Stimulated activated CD8-positive, alpha-beta memory T cell treated with anti-CD3 and anti-CD28 coated beads, Interleukin-4, amount 100 ng/mL, for 4 hours (primary cell): Measurements from ENCODE around the gene PDE6G.
A peak's percentile ranks its signal among the peaks of the same experiment; 100 is the strongest.
"Not testable (repeated sequence)": the region's sequence is repeated elsewhere in the genome, so short reads cannot be mapped to it uniquely, and the experiment has no call there.

Source experiments
- DNase-seq, 2 donors: peaks; one replicate each; pipeline ENCODE4 v3.0.0-alpha.2; 2020; ENCODE audit warnings: low read depth in 2 of 2, low spot score in 1 of 2

The PDE6G gene

DNA sequence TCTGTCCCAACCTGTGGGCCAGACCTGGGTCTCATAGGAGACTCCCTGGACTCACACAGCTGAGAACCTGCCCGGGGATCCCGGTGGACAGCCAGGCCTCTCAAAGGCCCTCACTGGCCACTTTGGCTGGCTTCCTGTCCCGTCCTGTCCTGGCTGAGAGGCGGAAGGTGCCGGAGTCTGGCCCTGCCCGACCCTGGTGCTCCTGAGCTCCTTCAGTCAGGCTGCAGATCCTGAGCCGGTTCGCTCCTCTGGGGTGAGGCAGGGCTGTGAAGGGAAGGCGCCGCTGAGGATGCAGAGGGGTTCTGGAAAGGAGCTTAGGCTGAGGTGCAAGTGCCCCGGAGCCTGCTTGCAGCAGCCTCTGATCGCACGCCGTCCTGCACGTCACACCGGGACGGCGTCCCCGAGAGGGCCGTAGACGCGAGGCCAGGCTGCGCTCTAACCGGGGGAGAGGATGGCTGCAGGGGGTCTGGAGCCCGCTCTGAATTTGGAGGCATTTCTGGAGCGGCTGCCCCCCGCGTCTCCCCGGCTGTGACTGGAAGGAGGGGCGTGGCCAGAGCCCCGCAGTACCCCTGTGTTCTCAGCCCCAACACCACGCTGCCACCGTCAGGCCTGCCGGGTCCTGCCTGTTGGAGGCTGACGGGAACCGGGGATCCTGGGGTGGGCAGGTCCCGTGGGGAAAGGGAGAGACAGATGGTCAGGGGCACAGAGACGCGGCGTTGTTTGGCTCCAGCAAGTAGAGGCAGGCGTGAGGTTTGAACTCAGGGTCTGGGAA is 31.6 kb upstream of the PDE6G start:
- DNase-seq, result no peak

DNA sequence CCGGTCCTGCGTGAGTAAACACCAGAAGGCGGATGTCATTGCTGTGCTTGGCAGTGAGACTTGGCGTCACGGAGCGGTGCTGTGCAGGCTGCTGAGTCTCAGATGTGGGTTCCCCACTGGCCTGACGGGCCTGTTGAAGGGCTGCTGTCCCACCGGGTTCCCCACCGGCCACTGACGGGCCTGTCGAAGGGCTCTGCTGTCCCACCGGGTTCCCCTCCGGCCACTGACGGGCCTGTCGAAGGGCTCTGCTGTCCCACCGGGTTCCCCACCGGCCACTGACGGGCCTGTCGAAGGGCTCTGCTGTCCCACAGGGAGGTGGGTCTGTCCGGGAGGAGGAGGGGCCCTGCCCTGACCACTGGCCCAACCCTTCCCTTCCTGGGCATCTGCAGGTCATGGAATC is 30.3 kb upstream of the PDE6G start:
- no peak for DNase-seq

DNA sequence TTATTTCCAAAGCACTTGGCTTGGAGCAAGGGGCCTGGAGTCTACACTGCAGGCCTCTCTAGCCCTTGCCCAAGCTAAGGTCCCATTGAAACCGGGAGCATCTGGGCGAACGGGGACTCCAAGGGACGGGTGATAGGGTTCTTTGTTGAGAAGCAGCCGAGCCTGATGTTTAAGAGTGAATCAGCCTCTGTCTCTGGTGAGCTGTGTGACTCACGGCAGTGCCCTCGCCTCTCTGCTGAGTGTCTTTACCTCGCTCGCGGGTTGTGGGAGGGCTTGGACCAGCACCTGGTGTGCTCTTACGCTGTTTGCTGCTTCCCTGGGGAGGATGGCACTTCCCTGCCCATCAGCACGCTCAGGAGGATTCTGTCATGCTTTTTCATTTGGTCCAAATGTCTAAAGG is 28.8 kb upstream of the PDE6G start:
- DNase-seq, result peak in 1 of 2 donors; percentile 35

GRCh38 chr17:81684442-81684911 is 28.1 kb upstream of the PDE6G start:
- no peak for DNase-seq

DNA sequence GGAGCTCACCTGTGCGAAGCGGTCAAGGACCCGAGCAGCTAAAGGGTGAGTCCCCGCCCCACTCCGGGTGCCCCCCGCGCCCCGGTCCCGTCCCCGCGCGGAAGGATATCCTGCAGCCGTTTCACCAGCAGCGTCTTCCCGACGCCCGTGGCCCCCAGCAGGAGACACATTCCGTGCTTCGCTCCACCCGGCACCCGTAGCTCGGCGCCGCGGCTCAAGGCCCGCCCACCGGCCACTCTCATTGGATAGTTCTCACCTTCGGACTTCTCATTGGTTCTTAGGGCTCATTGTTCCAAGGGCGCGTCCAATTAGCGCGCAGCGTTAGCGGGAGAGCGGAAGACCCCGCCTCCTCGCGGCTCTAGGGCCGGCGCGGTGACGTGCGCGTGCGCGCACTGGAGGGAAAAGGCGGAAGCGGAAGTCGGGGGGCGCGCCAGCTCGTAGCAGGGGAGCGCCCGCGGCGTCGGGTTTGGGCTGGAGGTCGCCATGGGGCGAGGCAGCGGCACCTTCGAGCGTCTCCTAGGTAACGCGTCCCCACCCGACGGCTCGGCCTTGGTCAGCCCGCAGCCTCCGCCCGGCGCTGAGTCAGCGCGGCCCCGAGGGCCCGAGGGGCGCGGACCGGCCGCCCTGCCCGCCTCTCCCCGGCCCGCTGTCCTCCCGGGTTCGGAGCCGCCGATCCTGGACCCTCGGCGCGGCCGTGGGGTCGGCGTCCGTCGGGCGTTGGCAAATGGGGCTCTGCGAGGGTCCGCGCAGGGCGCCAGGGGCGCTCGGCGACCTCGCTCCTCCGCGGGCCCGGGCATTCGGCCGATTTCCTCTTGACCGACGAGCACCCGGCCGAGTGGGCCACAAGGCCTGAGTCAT is 27.5 kb upstream of the PDE6G start, which contains the start of the genes ARL16 and HGS:
ARL16 (minus strand) TSS at position 214 of the 858 bp plus-strand sequence; CDS start at position 170, 44 bp downstream.
HGS (plus strand) TSS at position 428 of the 858 bp plus-strand sequence; CDS start at position 484, 56 bp downstream.
- DNase-seq, result peak; percentile 92 to 95

GRCh38 chr17:81683208-81683583 is 26.9 kb upstream of the PDE6G start:
- no peak for DNase-seq

DNA sequence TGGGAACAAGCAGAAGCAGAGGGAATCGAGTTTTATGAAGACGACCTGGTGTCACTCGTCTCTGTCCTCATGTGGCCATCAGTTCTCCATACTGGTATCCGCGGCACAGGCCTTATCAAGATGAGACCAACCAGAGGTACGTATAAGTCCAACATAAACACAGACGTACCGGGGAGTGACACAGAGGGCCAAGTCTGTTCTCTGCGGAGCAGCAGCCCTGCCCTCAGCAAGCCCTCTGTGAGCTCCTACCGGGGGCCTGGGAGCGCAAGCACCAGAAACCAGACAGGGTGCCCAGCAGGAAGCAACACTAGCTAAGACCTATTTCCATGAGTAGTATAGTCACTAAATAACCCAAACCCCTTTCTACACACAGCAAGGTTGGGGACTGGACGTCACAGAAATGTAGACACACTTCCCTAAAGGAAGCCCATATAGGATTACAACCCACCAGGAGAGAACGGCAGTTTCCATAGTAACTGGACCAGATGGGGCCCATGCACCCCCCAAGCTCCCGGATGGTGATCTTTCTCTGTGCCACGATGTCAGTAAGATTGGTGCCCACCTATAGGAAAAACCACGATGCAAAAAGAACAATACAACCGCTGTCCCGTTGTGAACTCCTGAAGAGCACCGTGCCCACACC is 26.3 kb upstream of the PDE6G start:
- no peak for DNase-seq

DNA sequence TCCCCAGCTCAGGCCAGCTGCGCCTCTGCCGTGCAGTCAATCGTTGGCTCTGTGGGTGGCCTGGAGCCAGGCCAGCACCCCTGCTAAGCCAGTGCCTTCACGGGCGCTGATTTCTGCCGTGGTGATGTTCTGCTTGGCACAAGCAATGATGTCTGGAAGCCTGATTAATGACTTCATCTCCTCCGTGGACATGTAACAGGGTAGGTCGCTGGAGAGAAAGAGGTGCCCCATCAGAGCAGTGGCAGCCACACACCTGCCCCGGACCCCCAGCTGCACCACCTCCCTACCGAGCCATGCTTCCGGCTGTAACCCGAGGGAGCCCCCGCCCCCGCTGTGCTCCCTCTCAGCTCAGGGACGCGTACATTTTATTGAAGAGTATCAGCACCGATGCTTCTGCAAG is 25.3 kb upstream of the PDE6G start:
- DNase-seq, result no peak

GRCh38 chr17:81680150-81680549 is 23.8 kb upstream of the PDE6G start:
- no peak for DNase-seq

DNA sequence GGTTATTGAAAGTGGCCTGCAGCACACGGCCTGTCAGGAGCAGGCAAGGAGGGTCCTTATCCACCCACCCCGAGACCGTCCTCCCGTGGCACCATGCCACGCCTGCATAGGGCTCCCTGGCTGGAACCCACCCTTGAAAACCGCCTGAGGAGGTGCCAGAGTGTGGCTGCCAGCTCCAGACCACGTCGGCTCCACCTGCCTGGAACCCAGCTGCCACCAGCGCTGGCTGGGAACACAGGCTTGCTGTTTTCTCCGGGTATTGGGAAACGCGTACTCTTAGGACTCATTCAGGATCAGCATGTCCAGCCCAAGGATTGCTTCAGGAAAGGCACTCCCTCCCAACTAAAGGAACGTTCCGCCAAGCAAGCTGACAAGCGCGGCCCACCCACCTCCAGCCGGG is 20.6 kb upstream of the PDE6G start:
- no peak for DNase-seq

DNA sequence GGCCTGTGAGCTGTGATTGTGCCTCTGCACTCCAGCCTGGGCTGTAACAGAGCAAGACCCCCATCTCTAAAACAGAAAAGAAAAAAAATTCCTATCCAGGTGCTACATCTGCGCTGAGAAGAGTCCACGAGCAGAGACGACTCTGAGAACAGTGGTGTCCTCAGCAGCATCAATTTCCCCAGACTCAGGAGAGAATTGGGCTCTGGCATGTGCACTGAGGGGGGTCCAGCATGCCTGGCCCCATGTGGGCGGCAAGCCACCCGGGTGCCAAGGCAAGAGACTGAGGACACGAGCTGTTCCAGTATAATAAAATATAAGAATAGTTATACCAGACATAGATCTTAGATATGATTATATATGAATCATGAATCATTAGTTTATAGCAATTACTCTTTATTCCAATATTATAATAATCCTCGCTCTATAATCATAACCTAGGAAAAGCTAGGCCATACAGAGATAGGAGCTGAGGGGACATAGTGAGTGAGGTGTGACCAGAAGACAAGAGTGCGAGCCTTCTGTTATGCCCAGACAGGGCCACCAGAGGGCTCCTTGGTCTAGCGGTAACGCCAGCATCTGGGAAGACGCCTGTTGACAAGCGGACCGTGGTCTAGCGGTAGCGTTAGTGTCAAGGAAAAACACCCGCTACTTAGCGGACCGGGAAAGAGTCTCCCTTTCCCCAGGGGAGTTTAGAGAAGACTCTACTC is 19.3 kb upstream of the PDE6G start:
- DNase-seq, result not testable (repeated sequence)

GRCh38 chr17:81673561-81674258 is 17.4 kb upstream of the PDE6G start:
- DNase-seq, result no peak

GRCh38 chr17:81672954-81673353 is 16.6 kb upstream of the PDE6G start:
- no peak for DNase-seq

- DNase-seq, result no peak
Observed at GRCh38 chr17:81672504-81672903, 16.2 kb upstream of the PDE6G start.

GRCh38 chr17:81667754-81668153 is 11.4 kb upstream of the PDE6G start:
- DNase-seq, result no peak

DNA sequence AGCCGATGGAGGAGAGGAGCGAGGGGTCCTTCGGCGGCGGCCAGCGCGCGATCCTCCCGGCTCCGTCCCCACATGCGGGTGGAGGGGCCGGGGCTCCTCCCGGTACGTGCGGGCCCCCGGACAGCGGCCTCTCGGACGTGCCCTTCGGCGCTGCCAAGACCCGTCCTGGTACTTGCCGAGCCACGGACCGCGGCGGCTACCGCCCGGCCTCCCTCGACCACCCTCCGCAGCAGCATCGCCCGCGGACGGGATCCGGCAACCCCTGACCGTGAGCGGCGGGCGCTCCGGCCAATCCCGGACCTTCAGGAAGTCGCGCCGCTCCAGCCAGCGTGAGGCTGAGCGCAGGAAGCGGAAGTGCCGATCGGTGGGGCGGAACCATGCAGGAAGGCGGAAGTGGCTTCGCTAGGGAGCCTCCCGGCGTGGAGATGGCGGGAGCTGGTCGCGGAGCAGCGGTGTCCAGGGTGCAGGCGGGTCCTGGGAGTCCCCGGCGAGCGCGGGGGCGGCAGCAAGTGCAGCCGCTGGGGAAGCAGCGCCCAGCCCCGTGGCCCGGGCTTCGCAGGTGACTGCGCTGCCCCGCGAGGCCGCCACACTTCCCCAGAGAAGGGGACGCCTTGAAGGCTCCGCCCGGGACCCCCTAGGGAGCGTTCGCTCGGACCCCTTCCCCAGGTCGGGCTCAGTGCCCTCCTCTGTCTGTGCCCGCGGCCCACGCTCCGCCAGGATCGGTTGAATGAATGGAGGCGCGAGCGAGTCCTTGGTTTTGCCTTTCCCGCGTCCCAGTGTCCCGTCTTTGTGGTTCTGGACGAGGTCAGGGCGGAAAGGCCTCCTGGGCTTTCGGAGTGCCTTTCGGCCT is 10.2 kb upstream of the PDE6G start, which contains the start of the genes CCDC137 and OXLD1:
CCDC137 (plus strand) TSS at position 396 of the 850 bp plus-strand sequence; CDS start at position 426, 30 bp downstream.
OXLD1 (minus strand) TSS at position 264 of the 850 bp plus-strand sequence; CDS start at position 236, 28 bp downstream.
- DNase-seq, result peak; percentile 83 to 87

- DNase-seq, result no peak
Observed at GRCh38 chr17:81666092-81666341, 9.7 kb upstream of the PDE6G start.

GRCh38 chr17:81665205-81666091 is 9.1 kb upstream of the PDE6G start:
- DNase-seq, result peak; percentile 33 to 38
